ENCODE data around the gene KCNJ6.

DNA sequence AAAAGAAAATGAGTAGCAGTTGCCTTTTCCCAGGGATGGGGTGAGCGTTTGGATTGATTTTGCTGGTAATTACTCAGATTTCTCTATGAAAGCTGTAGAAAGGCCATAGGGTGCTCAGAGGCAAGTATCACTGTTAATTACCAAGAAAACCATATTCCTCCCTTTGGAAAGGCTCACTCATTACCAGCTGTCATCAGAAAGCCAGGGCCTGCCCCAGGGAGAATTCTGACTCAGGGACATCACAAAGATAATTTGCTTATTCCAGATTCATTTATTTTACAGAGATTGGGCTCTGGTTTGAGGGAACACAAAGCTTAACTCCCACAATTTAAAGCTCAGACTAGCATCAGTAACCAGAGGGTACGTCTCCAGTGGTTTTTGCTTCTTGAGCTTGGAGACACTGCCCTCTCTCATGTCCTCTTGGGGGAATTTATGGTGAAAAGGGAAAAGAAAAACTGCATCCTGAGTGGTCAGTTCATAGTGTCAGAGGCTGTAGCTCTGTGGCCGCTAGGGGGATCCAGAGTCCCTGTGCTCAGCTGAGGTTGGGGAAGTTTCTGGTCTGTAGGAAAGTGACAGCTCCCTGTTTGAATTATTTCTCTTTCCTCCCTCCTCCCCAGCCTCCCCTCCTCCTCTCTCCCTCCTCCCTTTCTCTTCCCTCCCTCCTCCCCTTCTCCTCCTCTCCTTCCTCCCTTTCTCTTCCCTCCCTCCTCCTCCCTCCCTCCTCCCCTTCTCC, 204.3 kb downstream of the KCNJ6 start:
- TF ChIP-seq, protein P1, sequence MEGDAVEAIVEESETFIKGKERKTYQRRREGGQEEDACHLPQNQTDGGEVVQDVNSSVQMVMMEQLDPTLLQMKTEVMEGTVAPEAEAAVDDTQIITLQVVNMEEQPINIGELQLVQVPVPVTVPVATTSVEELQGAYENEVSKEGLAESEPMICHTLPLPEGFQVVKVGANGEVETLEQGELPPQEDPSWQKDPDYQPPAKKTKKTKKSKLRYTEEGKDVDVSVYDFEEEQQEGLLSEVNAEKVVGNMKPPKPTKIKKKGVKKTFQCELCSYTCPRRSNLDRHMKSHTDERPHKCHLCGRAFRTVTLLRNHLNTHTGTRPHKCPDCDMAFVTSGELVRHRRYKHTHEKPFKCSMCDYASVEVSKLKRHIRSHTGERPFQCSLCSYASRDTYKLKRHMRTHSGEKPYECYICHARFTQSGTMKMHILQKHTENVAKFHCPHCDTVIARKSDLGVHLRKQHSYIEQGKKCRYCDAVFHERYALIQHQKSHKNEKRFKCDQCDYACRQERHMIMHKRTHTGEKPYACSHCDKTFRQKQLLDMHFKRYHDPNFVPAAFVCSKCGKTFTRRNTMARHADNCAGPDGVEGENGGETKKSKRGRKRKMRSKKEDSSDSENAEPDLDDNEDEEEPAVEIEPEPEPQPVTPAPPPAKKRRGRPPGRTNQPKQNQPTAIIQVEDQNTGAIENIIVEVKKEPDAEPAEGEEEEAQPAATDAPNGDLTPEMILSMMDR (IDR thresholded peaks at IDR 0.05; ENCODE audit: insufficient read depth, low read depth, low read length) = peak; percentile 91
- no peak for TF ChIP-seq EZH2 (IDR thresholded peaks at IDR 0.05; ENCODE audit: insufficient read depth, low read length)

Measured in astrocyte (in vitro differentiated cells and primary cell).